H1 (cell line): Measurements from ENCODE around the gene NDUFA6. TPM values are rescaled to one million over a fixed set of nuclear protein-coding genes. Genes with fewer than 3 reads are reported as not detected.

Experiments
- CTCF ChIA-PET: fragments of 300-600 bp; sonication (Branson Sonifier 250); formaldehyde crosslinking; loops from one replicate; lab custom pipeline; 2021; ENCODE audit not compliant: partially characterized antibody; lab: Charles Lee
- POLR2A ChIA-PET: fragments of 300-600 bp; sonication (Branson Sonifier 250); formaldehyde crosslinking; loops from one replicate; lab custom pipeline; 2021; ENCODE audit warnings: inconsistent platforms; ENCODE audit not compliant: partially characterized antibody; lab: Charles Lee
- DNase-seq, 2 experiments: peaks; one replicate each; pipeline versions ENCODE4 v3.0.0 to v3.0.0-alpha.2; 2010 to 2022; ENCODE audit warnings: low spot score in 2 of 2, low read depth in 1 of 2, mixed read lengths in 1 of 2
- FAIRE-seq: peaks from 2 replicates; lab custom pipeline; 2011; peaks lifted over from hg19 to GRCh38; lab: Jason Lieb, UNC
- H2AFZ ChIP-seq: 2 replicates; pipeline ENCODE4 v1.8.1; 2012; ENCODE audit warnings: low read length, inconsistent platforms
- H2AK5ac ChIP-seq: 2 replicates; pipeline ENCODE4 v1.6.1; 2013; ENCODE audit warnings: low read depth, low read length
- H2BK120ac ChIP-seq: replicated peaks from 2 replicates; pipeline ENCODE3; 2013; ENCODE audit warnings: low read depth, low read length, inconsistent platforms
- H2BK12ac ChIP-seq: 2 replicates; pipeline ENCODE4 v1.6.1; 2013; ENCODE audit warnings: low read depth, low read length
- H2BK15ac ChIP-seq: 2 replicates; pipeline ENCODE4 v1.6.1; 2013; ENCODE audit warnings: low read length
- H2BK20ac ChIP-seq: 2 replicates; pipeline ENCODE4 v1.6.1; 2013; ENCODE audit warnings: low read length
- H2BK5ac ChIP-seq: 2 replicates; pipeline ENCODE4 v1.6.1; 2013; ENCODE audit warnings: low read depth, low read length
- H3K14ac ChIP-seq: 2 replicates; pipeline ENCODE4 v1.6.1; 2013; ENCODE audit warnings: inconsistent platforms; ENCODE audit not compliant: insufficient read length
- H3K18ac ChIP-seq: 2 replicates; pipeline ENCODE4 v1.6.1; 2013; ENCODE audit warnings: low read length; ENCODE audit errors: extremely low read depth
- H3K23ac ChIP-seq: 2 replicates; pipeline ENCODE4 v1.6.1; 2013; ENCODE audit warnings: inconsistent platforms; ENCODE audit not compliant: insufficient read length
- H3K23me2 ChIP-seq: 2 replicates; pipeline ENCODE4 v1.6.1; 2013; ENCODE audit warnings: low read depth, low read length
- H3K27ac ChIP-seq: 2 replicates; pipeline ENCODE4 v1.6.1; 2011; ENCODE audit warnings: low read depth, low read length, inconsistent platforms
- H3K27me3 ChIP-seq, 4 experiments: replicated peaks in 1 of 4; 1 replicate in 1 of 4; 2 replicates in 3 of 4; pipeline versions ENCODE4 v1.6.1 to v1.8.1; 2011 to 2013; ENCODE audit warnings: low read length in 3 of 4, mild to moderate bottlenecking in 3 of 4, inconsistent platforms in 2 of 4, mixed read lengths in 2 of 4, moderate library complexity in 1 of 4; ENCODE audit not compliant: control insufficient read depth in 3 of 4, insufficient read depth in 3 of 4; ENCODE audit errors: extremely low read depth in 1 of 4
- H3K36me3 ChIP-seq, 4 experiments: 2 replicates each; pipeline versions ENCODE4 v1.6.1 to v1.8.1; 2011 to 2013; ENCODE audit warnings: mild to moderate bottlenecking in 4 of 4, low read length in 3 of 4, moderate library complexity in 2 of 4, control low read depth in 1 of 4, inconsistent platforms in 1 of 4; ENCODE audit not compliant: insufficient read depth in 4 of 4, control insufficient read depth in 2 of 4
- H3K4ac ChIP-seq: replicated peaks from 2 replicates; pipeline ENCODE3; 2013; ENCODE audit warnings: low read length, low read depth, mixed read lengths, inconsistent platforms; ENCODE audit not compliant: insufficient read length
- H3K4me1 ChIP-seq, 4 experiments: replicated peaks in 1 of 4; 1 replicate in 1 of 4; 2 replicates in 3 of 4; pipeline versions ENCODE4 v1.6.1 to v1.8.1; 2011 to 2013; ENCODE audit warnings: low read length in 3 of 4, inconsistent platforms in 2 of 4, mixed read lengths in 1 of 4; ENCODE audit not compliant: insufficient read depth in 4 of 4, control insufficient read depth in 3 of 4
- H3K4me2 ChIP-seq, 2 experiments: 2 replicates each; pipeline versions ENCODE4 v1.6.1 to v1.8.1; 2011 to 2013; ENCODE audit warnings: low read depth in 2 of 2, low read length in 2 of 2, control low read depth in 1 of 2, inconsistent platforms in 1 of 2, mild to moderate bottlenecking in 1 of 2; ENCODE audit not compliant: insufficient read depth in 1 of 2
- H3K4me3 ChIP-seq, 4 experiments: fragments of 200-600, 300-600 bp in 1 of 4; sonication (generic), shearing (Covaris generic), sonication (Bioruptor Twin) in 1 of 4; 2 replicates each; pipeline versions ENCODE4 v1.5.1 to v1.8.1; 2011 to 2016; ENCODE audit warnings: low read length in 4 of 4, low read depth in 3 of 4, control low read depth in 2 of 4, inconsistent platforms in 2 of 4, mild to moderate bottlenecking in 2 of 4, mixed read lengths in 1 of 4, moderate library complexity in 1 of 4; ENCODE audit not compliant: insufficient read depth in 2 of 4; ENCODE audit errors: extremely low read depth in 1 of 4
- H3K56ac ChIP-seq: replicated peaks from 2 replicates; pipeline ENCODE3; 2013; ENCODE audit warnings: low read depth, mild to moderate bottlenecking, mixed read lengths, low read length, inconsistent platforms; ENCODE audit not compliant: insufficient read length
- H3K79me1 ChIP-seq: 2 replicates; pipeline ENCODE4 v1.6.1; 2013; ENCODE audit warnings: low read depth, low read length, control low read depth
- H3K79me2 ChIP-seq, 2 experiments: 2 replicates each; pipeline versions ENCODE4 v1.6.1 to v1.8.1; 2012 to 2013; ENCODE audit warnings: low read length in 2 of 2, mild to moderate bottlenecking in 2 of 2, inconsistent platforms in 1 of 2; ENCODE audit not compliant: insufficient read depth in 2 of 2, control insufficient read depth in 1 of 2
- H3K9ac ChIP-seq, 4 experiments: replicated peaks in 1 of 4; 1 replicate in 1 of 4; 2 replicates in 3 of 4; pipeline versions ENCODE4 v1.6.1 to v1.8.1; 2011 to 2013; ENCODE audit warnings: low read depth in 3 of 4, low read length in 3 of 4, control low read depth in 2 of 4, mild to moderate bottlenecking in 2 of 4, moderate library complexity in 2 of 4, inconsistent platforms in 1 of 4; ENCODE audit errors: extremely low read depth in 1 of 4
- H3K9me3 ChIP-seq, 2 experiments: 2 replicates each; pipeline versions ENCODE4 v1.6.1 to v1.8.1; 2012 to 2013; ENCODE audit warnings: mild to moderate bottlenecking in 2 of 2, moderate library complexity in 2 of 2, control low read depth in 1 of 2, inconsistent platforms in 1 of 2, low read depth in 1 of 2, low read length in 1 of 2, mixed read lengths in 1 of 2; ENCODE audit not compliant: insufficient read depth in 2 of 2
- H4K20me1 ChIP-seq, 2 experiments: replicated peaks in 1 of 2; 2 replicates each; pipeline versions ENCODE3 to v1.8.1; 2011 to 2013; ENCODE audit warnings: inconsistent platforms in 2 of 2, low read length in 2 of 2, mild to moderate bottlenecking in 1 of 2; ENCODE audit not compliant: insufficient read depth in 2 of 2, control insufficient read depth in 1 of 2
- H4K5ac ChIP-seq: 2 replicates; pipeline ENCODE4 v1.6.1; 2013; ENCODE audit warnings: low read length, low read depth, mixed read lengths, inconsistent platforms; ENCODE audit not compliant: insufficient read length
- H4K8ac ChIP-seq: 2 replicates; pipeline ENCODE4 v1.8.0; 2013; ENCODE audit warnings: mild to moderate bottlenecking, moderate library complexity, low read length, inconsistent platforms; ENCODE audit not compliant: insufficient read depth; ENCODE audit errors: extremely low read depth
- H4K91ac ChIP-seq: replicated peaks from 2 replicates; pipeline ENCODE3; 2013; ENCODE audit warnings: low read length, mixed read lengths, inconsistent platforms; ENCODE audit not compliant: insufficient read length
- CBX5 ChIP-seq: fragments of 300-800, 300-1000 bp; sonication (generic); IDR thresholded peaks from 2 replicates; pipeline ENCODE4 v1.7.1; 2016; ENCODE audit warnings: antibody characterized with exemption, low read length, low read depth
- EP300 ChIP-seq, 2 experiments: IDR thresholded peaks; 1 replicate in 1 of 2; 2 replicates in 1 of 2; pipeline ENCODE4 v1.6.1; 2011 to 2012; ENCODE audit warnings: low read depth in 2 of 2, low read length in 2 of 2, mild to moderate bottlenecking in 2 of 2, borderline replicate concordance in 1 of 2, inconsistent platforms in 1 of 2, moderate library complexity in 1 of 2
- PHF8 ChIP-seq: fragments of 200-600 bp; sonication (generic); conservative IDR thresholded peaks from 2 replicates; pipeline ENCODE4 v1.7.1; 2012; ENCODE audit warnings: low read depth, mild to moderate bottlenecking, inconsistent platforms, low read length, moderate library complexity
- RFX5 ChIP-seq: IDR thresholded peaks from 2 replicates; pipeline ENCODE4 v1.6.1; 2011; ENCODE audit warnings: low read depth, low read length, improper control_type of control experiment, borderline replicate concordance
- SRF ChIP-seq: IDR thresholded peaks from 2 replicates; pipeline ENCODE4 v1.6.1; 2011; ENCODE audit warnings: mild to moderate bottlenecking, low read depth, low read length, moderate library complexity
- TBP ChIP-seq: IDR thresholded peaks from 2 replicates; pipeline ENCODE4 v1.6.1; 2011; ENCODE audit warnings: low read depth, low read length, improper control_type of control experiment
- WGBS, 2 experiments: shearing (Covaris generic) in 1 of 2; methylation state at CpG; one replicate each; pipeline versions ENCODE4 v1.1.6 to v1.1.7; 2013 to 2015; ENCODE audit warnings: low lambda C conversion rate in 2 of 2, mixed read lengths in 2 of 2, inconsistent platforms in 1 of 2, low coverage in 1 of 2, missing lambda C conversion rate in 1 of 2; ENCODE audit not compliant: insufficient replicate concordance in 2 of 2, insufficient coverage in 1 of 2, insufficient read length in 1 of 2; ENCODE audit errors: extremely low coverage in 1 of 2, missing lambda C conversion rate in 1 of 2; 5-methylcytosine and 5-hydroxymethylcytosine counted together
- long read RNA-seq, 2 experiments: library from RNA in 1 of 2; library from capped mRNA in 1 of 2; stranded (forward); transcript quantifications; one replicate each; pipeline ENCODE4 v2.0.0, GENCODE V29; 2021; ENCODE audit warnings: inconsistent platforms in 1 of 2
- polyA minus RNA-seq, 3 experiments: library from RNA; depleted of rRNA, polyadenylated mRNA; stranded (reverse); fragments of >200 nt; gene quantifications; 1 replicate in 2 of 3; 2 replicates in 1 of 3; pipeline ENCODE4 v1.2.3, GENCODE V29; 2011
- polyA plus RNA-seq, 7 experiments: library from polyadenylated mRNA; depleted of rRNA in 3 of 7; stranded (reverse) in 5 of 7; unstranded in 2 of 7; fragments of >200 nt in 5 of 7; fragments of 200-250 nt in 2 of 7; gene quantifications; 1 replicate in 5 of 7; 2 replicates in 1 of 7; 4 replicates in 1 of 7; pipeline versions ENCODE4 v1.2.1 to v1.2.3, GENCODE V29; 2011 to 2013; ENCODE audit warnings: missing spikeins in 2 of 7, mixed read lengths in 2 of 7
- total RNA-seq: library from RNA; stranded (reverse); fragmentation: NEBNext Ultra II Directional; extraction: Animal tissue kit (Norgen Biotek cat#: 25700); gene quantifications from 2 replicates; pipeline ENCODE4 v1.2.1, GENCODE V29; 2021

The NDUFA6 gene
- total RNA-seq (99.5 and 105 TPM in 2 replicates), polyA plus RNA-seq (2011; rRNA removed) (60.1 and 76.2 TPM in 2 replicates), polyA minus RNA-seq (2011; rRNA and poly(A)+ RNA removed) (15.0 and 17.8 TPM in 2 replicates)
- 106 TPM for polyA plus RNA-seq (2011; cell fraction: cytosol; rRNA removed)
- 45.7 TPM for polyA plus RNA-seq (2011; cell fraction: nucleus; rRNA removed)
- 119 to 140 TPM (median 130 TPM) in 4 replicates for polyA plus RNA-seq (2012, experiment 1 of 2)
- polyA plus RNA-seq (2012, experiment 2 of 2) = 88.8 TPM
- polyA plus RNA-seq (2013, experiment 1 of 2) = 130 TPM
- polyA plus RNA-seq (2013, experiment 2 of 2) = 129 TPM
- 25.5 TPM for polyA minus RNA-seq (2011; cell fraction: cytosol; rRNA and poly(A)+ RNA removed)
- polyA minus RNA-seq (2011; cell fraction: nucleus; rRNA and poly(A)+ RNA removed) = 15.1 TPM
- long read RNA-seq, experiment 1, transcript NDUFA6-202 (3 exons, 1,256 nt) = major isoform, 149 of 164 reads
- long read RNA-seq, experiment 1, transcript NDUFA6-201 (2 exons, 475 nt) = minor isoform, 6 of 164 reads
- long read RNA-seq, experiment 1, partial matches to known transcripts = 1 of 164 reads
- long read RNA-seq, experiment 1, other reads (novel, unspliced or antisense) = 8 of 164 reads
- long read RNA-seq, experiment 2, transcript NDUFA6-202 (3 exons, 1,256 nt) = major isoform, 92 of 94 reads
- long read RNA-seq, experiment 2, partial matches to known transcripts = 0 of 94 reads
- long read RNA-seq, experiment 2, other reads (novel, unspliced or antisense) = 2 of 94 reads

GRCh38 chr22:42090596-42091454 lies at the start of gene NDUFA6:
NDUFA6 (minus strand) TSS chr22:42090772; CDS start chr22:42090744, 28 bp downstream.
- Histone ChIP-seq H2AK5ac (no peak within 1 kb of the TSS; the same call in 1 of the 2 replicates), H3K4me1 (peaks cover 0 to 5% (median 1%) of the 10 kb centered on the region in 4 experiments; a peak in 2 of 7 replicates), H3K23me2 (peaks cover 2% of the 10 kb centered on the region; the same call in 1 of the 2 replicates), H3K27me3 (0 out of 7 replicates have a peak, but pooled peaks cover 0 to 2% (median 0%) of the 10 kb centered on the region in 4 experiments), H4K91ac (peak within 1 kb of the TSS; percentile 98), H3K27ac (peak within 1 kb of the TSS; percentile 90), H3K18ac (peak within 1 kb of the TSS; percentile 95), H2BK20ac (no peak within 1 kb of the TSS), H4K20me1 (peaks cover 0 to 4% of the 10 kb centered on the region in 2 experiments), H3K14ac (no peak within 1 kb of the TSS), H4K8ac (peak within 1 kb of the TSS; percentile 100), H3K79me1 (peaks cover 4% of the 10 kb centered on the region; the same call in 1 of the 2 replicates), H2AFZ (peak within 1 kb of the TSS; percentile 68), H3K9me3 (no peaks in the 10 kb centered on the region; a peak in 1 of 4 replicates), H3K4me2 (peak within 1 kb of the TSS; percentile 51 to 77), H4K5ac (peak within 1 kb of the TSS; percentile 81), H3K4ac (peak within 1 kb of the TSS; percentile 87), H3K79me2 (peaks cover 7 to 17% of the 10 kb centered on the region in 2 experiments; a peak in 3 of 4 replicates), H2BK120ac (no peak within 1 kb of the TSS), H2BK12ac (peak within 1 kb of the TSS; percentile 91; the same call in 1 of the 2 replicates), H3K9ac (peak within 1 kb of the TSS; percentile 90 to 97 (median 94)), H2BK5ac (peak within 1 kb of the TSS; percentile 98), H2BK15ac (peak within 1 kb of the TSS; percentile 92; the same call in 1 of the 2 replicates), H3K36me3 (peaks cover 0 to 15% (median 14%) of the 10 kb centered on the region in 4 experiments), H3K56ac (peak within 1 kb of the TSS; percentile 99), H3K4me3 (peak within 1 kb of the TSS; percentile 72 to 93 (median 92)), H3K23ac (no peak within 1 kb of the TSS)
- CTCF ChIA-PET = interaction anchor here (0.8 to 7.1 kb wide), 19 partner anchors 9 to 353 kb away, joined by 3 to 55 read pairs (median 4); partner anchors contain the start of gene SMDT1
- POLR2A ChIA-PET = interaction anchor here (0.6 to 6.2 kb wide), 21 partner anchors 11 to 277 kb away, joined by 3 to 94 read pairs (median 4); partner anchors contain the start of genes CENPM, NAGA, PHETA2 and SEPTIN3
- peak; percentile 95 to 99 for DNase-seq
- WGBS, 2 experiments = 2% methylated on average over 67 of the region's 71 CpGs; no CpG with 5 or more reads in 1 of the 2 experiments
- FAIRE-seq = no peak
- TF ChIP-seq TBP (peak; percentile 85), PHF8 (peak; percentile 97), EP300 (IDR thresholded peaks at IDR 0.05; ENCODE audit: borderline replicate concordance in 1 of 2, low read depth in 2 of 2, low read length in 2 of 2) (0 out of 3 replicates have a peak, but pooled peaks of 1 of the 2 experiments have one; percentile 24), RFX5 (no peak), SRF (0 out of 2 replicates have a peak, but pooled peaks have one; percentile 17), CBX5 (no peak)
